Activated CD4-positive, alpha-beta T cell treated with anti-CD3 and anti-CD28 coated beads, Interleukin-2, amount 50 U/mL, for 1 hour (primary cell): ENCODE results near the gene ADAMTSL1.

Experiments
- DNase-seq: peaks from one replicate; pipeline ENCODE4 v3.0.0-alpha.2; 2020

The ADAMTSL1 gene

GRCh38 chr9:18611971-18612370 lies 138.0 kb downstream of the ADAMTSL1 start:
- no peak for DNase-seq

- DNase-seq = no peak
Observed at GRCh38 chr9:18614116-18614515, 140.2 kb downstream of the ADAMTSL1 start.

- DNase-seq = no peak
Observed at GRCh38 chr9:18614651-18615050, 140.7 kb downstream of the ADAMTSL1 start.

- DNase-seq = no peak
Observed at GRCh38 chr9:18616976-18617375, 143.0 kb downstream of the ADAMTSL1 start.

GRCh38 chr9:18617759-18618158 lies 143.8 kb downstream of the ADAMTSL1 start:
- no peak for DNase-seq

- no peak for DNase-seq
Observed at GRCh38 chr9:18618862-18619261, 144.9 kb downstream of the ADAMTSL1 start.

GRCh38 chr9:18622186-18622836 lies 148.4 kb downstream of the ADAMTSL1 start:
- DNase-seq = no peak

GRCh38 chr9:18623221-18624079 lies 149.5 kb downstream of the ADAMTSL1 start:
- DNase-seq = no peak

- DNase-seq = no peak
Observed at GRCh38 chr9:18626046-18626698, 152.2 kb downstream of the ADAMTSL1 start.

- DNase-seq = no peak
Observed at GRCh38 chr9:18629136-18629535, 155.2 kb downstream of the ADAMTSL1 start.

- DNase-seq = no peak
Observed at GRCh38 chr9:18632632-18633403, 158.9 kb downstream of the ADAMTSL1 start.

GRCh38 chr9:18636781-18637180 lies 162.8 kb downstream of the ADAMTSL1 start:
- DNase-seq = no peak

GRCh38 chr9:18638371-18639249 lies 164.7 kb downstream of the ADAMTSL1 start:
- DNase-seq = no peak

GRCh38 chr9:18639911-18640310 lies 166.0 kb downstream of the ADAMTSL1 start:
- no peak for DNase-seq

GRCh38 chr9:18658804-18659705 lies 185.1 kb downstream of the ADAMTSL1 start:
- no peak for DNase-seq

GRCh38 chr9:18660001-18660400 lies 186.0 kb downstream of the ADAMTSL1 start:
- DNase-seq = no peak

- no peak for DNase-seq
Observed at GRCh38 chr9:18662320-18662719, 188.4 kb downstream of the ADAMTSL1 start.

- DNase-seq = no peak
Observed at GRCh38 chr9:18665947-18666346, 192.0 kb downstream of the ADAMTSL1 start.

- no peak for DNase-seq
Observed at GRCh38 chr9:18666348-18666747, 192.4 kb downstream of the ADAMTSL1 start.

- no peak for DNase-seq
Observed at GRCh38 chr9:18666986-18667772, 193.2 kb downstream of the ADAMTSL1 start.
